Measurements from ENCODE around the gene NPTX1.

DNA sequence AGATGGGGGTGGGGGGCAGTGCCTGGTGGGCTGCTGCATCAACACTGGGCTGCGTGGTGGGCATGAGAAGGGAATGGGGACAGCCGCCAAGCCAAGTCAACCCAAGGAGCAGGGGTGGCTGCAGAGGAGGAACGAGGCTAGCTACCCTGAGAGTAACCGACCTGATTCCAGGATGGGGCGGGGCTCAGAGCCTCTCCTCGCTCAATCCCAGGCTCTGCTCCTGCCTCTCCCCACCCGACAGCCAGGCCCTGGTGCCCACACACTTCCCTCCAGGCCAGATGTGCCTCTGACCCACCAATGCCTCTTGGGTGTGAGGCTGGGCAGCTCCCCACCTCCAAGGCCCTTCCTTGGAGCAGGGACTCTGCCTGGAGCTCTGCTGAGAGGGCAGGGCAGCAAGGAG, 2.7 kb downstream of the NPTX1 start:
- no peak for TF ChIP-seq POLR2AphosphoS5 (IDR thresholded peaks at IDR 0.05)
- TF ChIP-seq, protein P1, sequence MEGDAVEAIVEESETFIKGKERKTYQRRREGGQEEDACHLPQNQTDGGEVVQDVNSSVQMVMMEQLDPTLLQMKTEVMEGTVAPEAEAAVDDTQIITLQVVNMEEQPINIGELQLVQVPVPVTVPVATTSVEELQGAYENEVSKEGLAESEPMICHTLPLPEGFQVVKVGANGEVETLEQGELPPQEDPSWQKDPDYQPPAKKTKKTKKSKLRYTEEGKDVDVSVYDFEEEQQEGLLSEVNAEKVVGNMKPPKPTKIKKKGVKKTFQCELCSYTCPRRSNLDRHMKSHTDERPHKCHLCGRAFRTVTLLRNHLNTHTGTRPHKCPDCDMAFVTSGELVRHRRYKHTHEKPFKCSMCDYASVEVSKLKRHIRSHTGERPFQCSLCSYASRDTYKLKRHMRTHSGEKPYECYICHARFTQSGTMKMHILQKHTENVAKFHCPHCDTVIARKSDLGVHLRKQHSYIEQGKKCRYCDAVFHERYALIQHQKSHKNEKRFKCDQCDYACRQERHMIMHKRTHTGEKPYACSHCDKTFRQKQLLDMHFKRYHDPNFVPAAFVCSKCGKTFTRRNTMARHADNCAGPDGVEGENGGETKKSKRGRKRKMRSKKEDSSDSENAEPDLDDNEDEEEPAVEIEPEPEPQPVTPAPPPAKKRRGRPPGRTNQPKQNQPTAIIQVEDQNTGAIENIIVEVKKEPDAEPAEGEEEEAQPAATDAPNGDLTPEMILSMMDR (IDR thresholded peaks at IDR 0.05): no peak
